Amniotic epithelial cell (primary cell): ENCODE results near the gene MED16.
"Not testable (repeated sequence)": the region's sequence is repeated elsewhere in the genome, so short reads cannot be mapped to it uniquely, and the experiment has no call there.

ENCODE experiments used
- DNase-seq: peaks from one replicate; pipeline ENCODE4 v3.0.0-alpha.2; 2010; ENCODE audit warnings: low read depth

MED16 gene

DNA sequence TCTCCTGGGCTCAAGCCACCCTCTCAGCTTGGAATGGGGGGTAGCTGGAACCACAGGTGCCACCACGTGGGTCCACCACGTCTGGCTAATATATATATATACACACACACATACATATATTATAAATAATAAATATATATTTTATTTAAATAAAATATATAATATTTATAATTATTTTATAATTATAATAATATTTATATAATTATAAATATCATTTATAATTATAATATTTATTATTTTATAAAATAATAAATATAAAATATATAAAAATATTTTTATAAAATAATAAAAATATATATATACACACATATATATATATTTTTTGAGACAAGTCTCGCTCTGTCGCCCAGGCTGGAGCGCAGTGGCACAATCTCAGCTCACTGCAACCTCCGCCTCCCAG lies 38.4 kb downstream of the MED16 start:
- DNase-seq: no peak

- not testable (repeated sequence) for DNase-seq
Observed at GRCh38 chr19:853614-854220, 39.3 kb downstream of the MED16 start.

DNA sequence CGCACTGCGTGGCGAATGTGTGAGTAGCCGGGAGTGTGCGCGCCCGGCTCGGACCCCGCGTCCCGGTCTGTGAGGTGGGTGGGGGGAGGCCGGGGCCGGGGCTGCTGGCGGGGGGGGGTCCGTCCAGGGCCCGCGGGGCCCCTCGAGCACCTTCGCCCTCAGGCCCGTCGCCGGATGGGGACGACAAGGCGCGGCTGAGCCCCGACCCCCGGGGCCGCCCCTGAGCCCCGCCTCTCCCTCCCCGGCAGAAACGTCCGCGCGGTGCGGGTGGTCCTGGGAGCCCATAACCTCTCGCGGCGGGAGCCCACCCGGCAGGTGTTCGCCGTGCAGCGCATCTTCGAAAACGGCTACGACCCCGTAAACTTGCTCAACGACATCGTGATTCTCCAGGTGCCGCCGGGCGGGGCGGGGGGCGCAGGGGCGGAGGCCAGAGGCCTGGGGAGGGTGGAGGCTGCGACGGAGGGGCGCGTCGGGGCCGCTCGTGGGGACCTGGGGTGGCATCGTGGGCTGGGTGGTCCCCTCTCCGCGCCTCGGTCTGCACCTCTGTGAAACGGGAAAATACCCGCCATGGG lies 39.9 kb downstream of the MED16 start:
- DNase-seq: no peak

DNA sequence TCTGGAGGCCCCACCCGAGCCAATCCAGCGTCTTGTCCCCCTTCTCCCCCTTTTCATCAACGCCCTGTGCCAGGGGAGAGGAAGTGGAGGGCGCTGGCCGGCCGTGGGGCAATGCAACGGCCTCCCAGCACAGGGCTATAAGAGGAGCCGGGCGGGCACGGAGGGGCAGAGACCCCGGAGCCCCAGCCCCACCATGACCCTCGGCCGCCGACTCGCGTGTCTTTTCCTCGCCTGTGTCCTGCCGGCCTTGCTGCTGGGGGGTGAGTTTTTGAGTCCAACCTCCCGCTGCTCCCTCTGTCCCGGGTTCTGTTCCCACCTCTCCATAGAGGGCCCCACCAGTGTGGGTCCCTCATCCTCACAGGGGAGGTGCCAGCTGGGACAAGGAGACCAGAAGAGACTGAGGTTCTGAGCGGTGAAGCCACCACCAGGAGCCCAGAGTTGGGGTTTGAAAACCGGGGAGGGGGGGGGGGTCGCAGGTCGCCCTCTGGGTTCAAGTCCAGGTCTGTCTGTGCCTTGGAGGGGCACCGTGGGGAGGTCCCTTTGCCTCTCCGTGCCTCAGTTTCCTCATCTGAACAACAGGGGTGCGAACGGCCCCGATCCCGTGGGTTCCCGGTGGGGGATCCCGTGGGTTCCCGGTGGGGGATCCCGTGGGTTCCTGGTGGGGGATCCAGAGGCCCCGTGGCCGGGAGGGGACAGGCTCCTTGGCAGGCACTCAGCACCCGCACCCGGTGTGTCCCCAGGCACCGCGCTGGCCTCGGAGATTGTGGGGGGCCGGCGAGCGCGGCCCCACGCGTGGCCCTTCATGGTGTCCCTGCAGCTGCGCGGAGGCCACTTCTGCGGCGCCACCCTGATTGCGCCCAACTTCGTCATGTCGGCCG lies 40.6 kb downstream of the MED16 start, which contains the start of gene ELANE:
TSS of gene ELANE (plus strand) at position 168 of the 878 bp plus-strand sequence. CDS start at position 194, 26 bp downstream.
- DNase-seq: no peak

- no peak for DNase-seq
Observed at GRCh38 chr19:850979-851335, 42.0 kb downstream of the MED16 start.

- DNase-seq: peak; percentile 87
Observed at GRCh38 chr19:850221-850978, 42.6 kb downstream of the MED16 start.

GRCh38 chr19:849195-849594 lies 43.8 kb downstream of the MED16 start:
- DNase-seq: not testable (repeated sequence)

GRCh38 chr19:848386-848921 lies 44.5 kb downstream of the MED16 start:
- no peak for DNase-seq

- no peak for DNase-seq
Observed at GRCh38 chr19:845707-846521, 47.1 kb downstream of the MED16 start.

- DNase-seq: peak; percentile 24
Observed at GRCh38 chr19:844546-844971, 48.4 kb downstream of the MED16 start.

DNA sequence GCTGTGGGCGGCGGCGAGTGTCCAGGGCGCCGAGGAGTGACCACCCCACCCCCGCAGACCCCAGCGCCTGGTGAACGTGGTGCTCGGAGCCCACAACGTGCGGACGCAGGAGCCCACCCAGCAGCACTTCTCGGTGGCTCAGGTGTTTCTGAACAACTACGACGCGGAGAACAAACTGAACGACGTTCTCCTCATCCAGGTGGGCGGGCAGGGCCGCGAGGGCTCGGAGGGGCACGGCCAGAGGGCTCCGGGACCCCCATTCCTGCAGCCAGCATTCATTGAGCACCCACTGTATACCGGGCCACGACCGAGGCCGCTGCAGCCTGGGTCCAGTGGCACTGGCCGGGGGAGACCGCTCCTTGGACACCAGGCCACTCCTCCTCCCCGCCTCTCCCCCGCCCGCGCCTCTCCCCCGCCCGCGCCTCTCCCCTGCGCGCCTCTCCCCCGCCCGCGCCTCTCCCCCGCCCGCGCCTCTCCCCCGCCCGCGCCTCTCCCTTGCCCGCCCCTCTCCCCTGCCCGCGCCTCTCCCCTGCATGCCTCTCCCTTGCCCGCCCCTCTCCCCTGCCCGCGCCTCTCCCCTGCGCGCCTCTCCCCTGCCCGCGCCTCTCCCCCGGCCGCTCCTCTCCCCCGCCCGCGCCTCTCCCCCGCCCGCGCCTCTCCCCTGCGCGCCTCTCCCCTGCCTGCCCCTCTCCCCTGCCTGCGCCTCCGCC lies 49.0 kb downstream of the MED16 start:
- no peak for DNase-seq

DNA sequence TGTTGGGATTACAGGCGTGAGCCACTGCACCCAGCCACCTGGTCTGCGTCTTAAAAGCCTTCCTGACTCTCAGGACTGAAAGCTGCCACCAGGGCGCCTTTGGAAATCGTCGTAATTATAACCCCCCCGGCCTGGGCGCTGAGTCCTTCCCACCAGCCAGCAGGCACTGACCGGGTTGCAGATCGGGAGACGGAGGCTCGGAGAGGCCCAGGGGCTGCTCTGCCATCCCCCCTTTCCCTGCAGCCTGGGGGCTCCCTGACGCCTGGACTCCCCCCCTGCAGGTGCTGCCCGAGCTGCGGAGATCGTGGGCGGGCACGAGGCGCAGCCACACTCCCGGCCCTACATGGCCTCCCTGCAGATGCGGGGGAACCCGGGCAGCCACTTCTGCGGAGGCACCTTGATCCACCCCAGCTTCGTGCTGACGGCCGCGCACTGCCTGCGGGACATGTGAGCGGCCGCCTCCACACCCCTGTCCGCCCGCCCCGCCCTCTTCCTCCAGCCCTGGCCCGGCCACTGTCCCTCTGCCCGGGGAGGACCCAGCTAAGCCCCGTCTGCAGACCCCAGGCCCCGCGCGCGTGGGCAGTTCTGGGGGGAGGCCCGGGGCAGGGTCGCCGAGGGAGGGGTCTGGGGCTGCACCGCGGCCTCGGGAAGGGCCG lies 49.7 kb downstream of the MED16 start:
- no peak for DNase-seq

- not testable (repeated sequence) for DNase-seq
Observed at GRCh38 chr19:842802-843179, 50.2 kb downstream of the MED16 start.

DNA sequence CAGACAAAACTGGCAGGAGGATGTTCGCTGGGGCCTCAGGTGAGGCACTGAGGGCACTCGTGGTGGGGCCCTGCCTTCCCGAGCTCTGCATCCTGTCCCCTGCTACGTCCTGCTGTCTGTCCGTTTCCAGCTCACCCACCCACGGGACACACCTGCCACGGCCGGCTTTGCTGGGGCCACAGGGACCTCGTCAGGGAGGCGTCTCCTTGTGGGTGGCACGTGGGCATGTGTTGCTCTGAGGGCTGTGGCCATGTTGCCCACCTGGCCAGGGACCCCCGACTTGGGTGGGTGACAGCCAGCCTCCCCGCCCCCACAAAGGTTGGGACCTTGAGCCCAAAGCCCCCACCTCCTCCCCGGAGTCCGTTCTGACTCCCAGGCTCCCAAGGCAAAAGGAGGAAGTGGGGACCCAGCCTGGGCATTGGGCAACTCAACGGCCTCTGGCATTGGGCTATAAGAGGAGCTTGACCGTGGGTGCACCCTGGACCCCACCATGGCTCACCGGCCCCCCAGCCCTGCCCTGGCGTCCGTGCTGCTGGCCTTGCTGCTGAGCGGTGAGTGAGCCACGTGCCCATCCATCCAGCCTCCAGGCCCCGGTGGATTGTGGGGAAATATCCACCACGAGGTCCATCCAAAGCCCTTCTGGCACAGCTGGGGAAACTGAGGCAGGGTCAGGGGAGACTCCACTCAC lies 52.3 kb downstream of the MED16 start, which contains the start of gene PRTN3:
TSS of gene PRTN3 (plus strand) at position 481 of the 688 bp plus-strand sequence. CDS start at position 491, 10 bp downstream.
- DNase-seq: no peak

DNA sequence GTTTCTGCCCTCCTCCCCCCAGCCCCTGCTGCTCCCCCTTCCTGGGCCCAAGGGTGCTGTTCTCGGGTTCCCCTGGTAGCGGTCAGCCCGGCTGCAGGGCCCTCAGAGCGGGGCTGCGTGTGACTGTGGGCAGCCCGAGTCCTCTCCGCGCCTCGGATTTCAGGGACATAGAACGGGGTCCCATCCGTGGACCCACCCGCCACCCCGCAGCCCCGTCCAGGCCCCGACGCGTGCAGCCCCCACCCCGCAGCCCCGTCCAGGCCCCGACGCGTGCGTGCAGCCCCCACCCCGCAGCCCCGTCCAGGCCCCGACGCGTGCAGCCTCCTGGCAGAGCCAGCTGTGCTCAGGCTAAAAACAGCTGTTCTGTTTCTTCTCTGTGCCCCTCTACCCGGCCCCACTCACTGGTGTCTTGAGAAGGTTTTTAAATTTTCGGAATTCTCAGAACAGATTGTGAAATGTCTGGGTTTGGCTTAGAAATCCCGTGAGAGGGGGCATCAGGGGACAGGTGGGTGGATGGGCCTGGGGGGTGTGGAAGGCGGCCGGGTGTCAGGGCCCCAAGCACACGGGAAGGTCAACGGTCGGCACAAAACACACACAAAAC lies 57.7 kb downstream of the MED16 start:
- DNase-seq: no peak

DNA sequence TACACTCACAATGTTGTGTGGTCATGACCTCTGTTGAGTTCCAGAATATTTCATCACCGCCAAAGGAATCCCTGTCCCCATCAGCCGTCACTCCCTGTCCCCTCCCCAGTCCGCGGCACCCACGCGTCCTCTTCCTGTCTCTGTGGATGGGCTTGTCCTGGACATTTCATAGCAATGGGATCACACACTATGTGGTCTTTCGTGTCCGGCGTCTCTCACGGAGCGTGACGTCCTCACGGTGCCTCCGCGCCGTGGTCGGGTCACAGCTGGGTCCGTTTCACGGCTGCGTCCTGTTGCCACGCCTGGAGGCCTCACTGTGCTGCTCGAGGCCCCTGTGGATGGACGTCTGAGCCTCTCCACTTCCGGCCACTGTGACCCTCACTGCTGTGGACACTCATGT lies 58.8 kb downstream of the MED16 start:
- no peak for DNase-seq

GRCh38 chr19:831407-832369 lies 61.3 kb downstream of the MED16 start:
- no peak for DNase-seq
